Right renal pelvis (tissue), 4 donors: ENCODE measurements around the gene VSNL1. TPM values are rescaled to one million over a fixed set of nuclear protein-coding genes. Genes with fewer than 3 reads are reported as not detected.

Experiments used
- DNase-seq, 4 donors: peaks; one replicate each; pipeline ENCODE4 v3.0.0-alpha.2; 2013; ENCODE audit warnings: low read depth in 4 of 4, low spot score in 3 of 4, missing footprints in 1 of 4
- polyA plus RNA-seq, 4 donors: library from polyadenylated mRNA; unstranded; fragments of 120-200 nt; gene quantifications; one replicate each; pipeline ENCODE4 v1.2.1, GENCODE V29; 2013; ENCODE audit not compliant: insufficient read length in 4 of 4

The VSNL1 gene
- polyA plus RNA-seq, 4 donors, result 3.3 to 4.9 (median 4.2) TPM

- no peak for DNase-seq
Measured at GRCh38 chr2:17606851-17607250, 66.4 kb downstream of the VSNL1 start.

- no peak for DNase-seq
Measured at GRCh38 chr2:17607379-17607778, 66.9 kb downstream of the VSNL1 start.

- DNase-seq, result no peak
Measured at GRCh38 chr2:17608251-17608650, 67.8 kb downstream of the VSNL1 start.

DNA sequence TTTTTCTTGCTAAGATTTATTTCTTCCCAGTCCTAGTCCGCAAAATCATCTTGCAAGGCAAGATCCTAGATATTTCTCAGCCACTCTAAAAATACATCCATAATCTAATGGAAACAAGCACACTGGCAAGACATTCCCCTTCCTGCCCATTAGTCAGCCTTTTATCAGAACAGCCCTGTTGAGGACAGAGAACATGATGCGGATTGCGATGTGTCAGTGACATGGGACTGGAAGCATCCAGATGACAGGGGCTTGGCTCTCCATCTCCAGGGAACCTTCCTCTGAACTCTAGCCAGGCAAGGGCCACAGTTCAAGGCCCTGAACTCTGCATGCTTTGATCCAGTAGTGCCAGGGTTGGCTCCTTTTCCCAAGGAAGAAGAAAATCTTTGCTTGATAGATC is 70.0 kb downstream of the VSNL1 start:
- DNase-seq, result no peak

DNA sequence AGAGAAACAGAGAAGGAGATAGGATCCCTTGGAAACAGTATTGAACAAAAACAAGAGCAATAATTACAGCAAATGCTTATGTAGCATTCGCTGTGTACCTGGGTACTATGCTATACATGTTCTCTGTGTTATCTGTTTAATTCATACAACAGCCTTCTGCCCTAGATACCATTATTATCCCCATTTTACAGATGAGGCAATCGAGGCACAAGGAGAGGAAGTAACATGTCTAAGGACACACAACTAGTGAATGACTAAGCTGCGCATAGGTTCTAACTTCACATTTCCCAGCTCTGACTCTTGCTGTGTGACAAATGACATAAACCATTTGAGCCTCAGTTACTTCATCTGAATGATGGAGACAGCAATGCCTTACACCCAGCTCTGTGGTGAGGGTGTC is 70.5 kb downstream of the VSNL1 start:
- no peak for DNase-seq

GRCh38 chr2:17614174-17614930 is 73.9 kb downstream of the VSNL1 start:
- DNase-seq, result no peak

GRCh38 chr2:17615147-17615546 is 74.7 kb downstream of the VSNL1 start:
- DNase-seq, result no peak

GRCh38 chr2:17615728-17616351 is 75.3 kb downstream of the VSNL1 start:
- DNase-seq, result no peak

- no peak for DNase-seq
Measured at GRCh38 chr2:17616405-17616804, 75.9 kb downstream of the VSNL1 start.

DNA sequence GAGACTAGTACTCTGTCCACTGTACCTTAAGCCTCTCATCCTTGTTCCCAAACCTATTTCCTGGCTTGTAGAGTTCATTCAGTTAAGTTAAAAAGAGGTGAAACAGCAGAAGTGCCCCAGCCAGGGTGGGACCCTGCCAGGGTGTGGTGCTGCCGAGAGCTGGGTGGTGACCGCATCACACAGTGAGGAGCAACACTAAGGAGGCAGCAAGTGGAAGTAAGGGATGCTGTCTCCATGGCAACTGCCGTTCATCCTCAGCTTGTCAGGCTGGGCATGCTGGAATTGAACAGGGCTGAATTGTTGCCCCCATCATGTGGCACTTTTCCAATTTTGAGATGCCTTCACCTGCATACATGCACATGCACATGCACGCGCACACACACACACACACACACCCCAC is 77.0 kb downstream of the VSNL1 start:
- no peak for DNase-seq

GRCh38 chr2:17617955-17618354 is 77.5 kb downstream of the VSNL1 start:
- no peak for DNase-seq

GRCh38 chr2:17620280-17620679 is 79.8 kb downstream of the VSNL1 start:
- no peak for DNase-seq

GRCh38 chr2:17620841-17621240 is 80.3 kb downstream of the VSNL1 start:
- no peak for DNase-seq

DNA sequence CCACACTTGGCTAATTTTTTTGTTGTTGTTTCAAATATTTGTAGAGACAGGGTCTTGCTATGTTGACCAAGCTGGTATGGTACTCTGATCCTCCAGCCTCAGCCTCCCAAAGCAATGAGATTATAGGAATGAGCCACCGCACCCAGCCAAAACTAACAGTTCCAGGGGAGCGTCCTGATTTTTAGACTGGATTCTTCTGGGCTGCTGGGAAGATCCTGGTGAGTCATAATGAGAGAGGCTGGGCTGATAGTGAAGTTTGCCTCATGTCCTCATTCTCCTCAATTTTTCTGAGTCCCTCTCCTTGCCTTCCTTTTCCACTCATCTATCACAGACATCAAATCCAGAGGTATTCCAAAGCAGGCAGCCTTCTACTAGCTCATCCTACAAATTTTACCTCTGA is 81.3 kb downstream of the VSNL1 start:
- no peak for DNase-seq

DNA sequence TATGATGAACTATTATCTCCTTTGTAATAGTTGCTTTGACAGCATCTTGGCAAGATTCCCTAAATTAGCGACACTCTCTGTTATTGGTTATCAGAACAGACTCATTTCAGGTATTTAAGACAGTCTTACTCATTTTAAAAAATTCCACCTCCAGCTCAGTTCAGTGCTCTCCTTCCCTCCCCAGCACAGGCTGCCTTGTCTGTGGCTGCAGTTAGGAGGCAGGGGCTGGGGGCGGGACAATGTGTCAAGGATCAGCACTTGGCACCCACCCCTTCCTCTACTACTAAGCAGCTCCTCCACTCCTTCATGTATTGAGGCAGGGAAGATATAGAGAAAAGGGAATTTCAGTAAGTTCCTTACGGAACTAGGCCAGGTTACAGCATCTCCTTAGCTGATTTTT is 85.0 kb downstream of the VSNL1 start:
- DNase-seq, result no peak

DNA sequence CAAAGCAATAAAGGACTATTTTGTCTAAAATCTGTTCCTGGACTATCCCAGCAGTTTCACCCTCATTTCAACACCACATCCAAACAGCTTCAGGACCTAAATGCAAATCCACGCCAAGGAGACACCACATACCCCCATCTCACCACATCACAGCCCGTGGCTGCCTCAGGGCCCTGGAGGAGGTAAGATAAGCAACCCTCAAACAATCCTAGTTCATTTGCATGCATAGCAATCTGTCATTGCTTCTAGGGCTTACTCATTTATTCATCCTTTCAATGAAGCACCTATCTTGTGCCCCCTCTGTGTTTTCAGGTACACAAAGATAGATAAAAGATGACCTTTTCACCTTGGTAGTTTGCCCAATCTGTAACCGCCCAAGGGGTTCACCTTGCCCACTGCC is 86.5 kb downstream of the VSNL1 start:
- no peak for DNase-seq

DNA sequence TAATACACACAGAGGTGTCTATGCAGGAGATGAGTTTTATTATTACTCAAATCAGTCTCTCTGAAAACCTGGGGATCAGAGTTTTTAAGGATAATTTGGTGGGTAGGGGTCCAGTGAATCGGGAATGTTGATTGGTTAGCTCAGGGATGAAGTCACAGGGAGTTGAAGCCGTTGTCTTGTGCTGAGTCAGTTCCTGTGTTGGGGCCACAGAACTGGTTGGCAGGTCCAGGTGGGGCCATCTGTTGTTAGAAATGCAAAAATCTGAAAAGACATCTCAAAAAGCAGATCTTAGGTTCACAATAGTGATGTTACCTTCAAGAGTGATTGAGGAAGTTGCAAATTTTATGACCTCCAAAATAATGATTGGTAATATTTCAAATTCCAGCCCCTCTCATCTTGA is 86.9 kb downstream of the VSNL1 start:
- no peak for DNase-seq

DNA sequence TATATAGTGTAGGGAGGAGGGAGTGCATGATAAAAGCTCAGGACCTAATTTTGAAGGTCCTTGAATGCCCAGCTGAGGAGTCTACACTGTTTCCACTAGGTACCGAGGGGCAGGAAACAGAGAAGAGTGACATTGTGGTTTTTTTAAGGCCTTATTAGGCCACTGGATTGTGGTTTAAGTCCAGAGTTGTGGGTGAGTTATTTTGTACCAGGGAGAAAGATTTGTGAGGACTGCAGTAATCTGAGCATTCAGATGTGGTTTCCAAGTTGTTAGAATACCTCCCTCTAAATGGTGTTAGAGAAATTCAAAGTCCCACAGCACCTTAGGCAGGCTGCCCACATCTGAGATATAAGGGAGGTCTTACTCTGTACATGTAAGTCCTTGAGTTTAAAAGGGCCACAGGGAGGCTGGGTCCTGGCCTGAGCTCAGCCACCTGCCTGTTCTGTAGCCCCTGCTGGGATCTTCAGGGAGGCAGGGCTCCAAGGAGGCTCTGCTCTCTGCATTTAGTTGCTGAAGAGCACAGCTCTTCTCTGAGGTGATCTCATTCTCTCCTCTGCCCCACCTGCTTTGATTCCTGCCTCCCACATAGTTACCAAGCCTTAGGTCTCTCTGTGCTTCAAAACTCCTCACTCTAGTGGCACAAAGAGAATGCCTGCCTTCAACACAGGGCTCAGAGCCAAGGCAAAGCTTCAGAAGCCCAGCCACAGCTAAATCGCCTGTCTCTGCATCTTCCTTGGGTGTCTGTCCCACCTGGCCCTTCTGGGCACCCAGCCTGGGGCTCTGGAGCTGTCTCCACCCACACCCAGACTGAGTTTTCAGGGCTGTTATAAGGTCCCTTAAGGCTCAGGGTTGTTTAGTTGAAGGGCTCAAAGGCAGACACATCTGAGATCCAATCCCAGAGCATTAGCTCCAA is 88.1 kb downstream of the VSNL1 start:
- no peak for DNase-seq

GRCh38 chr2:17630089-17630488 is 89.6 kb downstream of the VSNL1 start:
- DNase-seq, result no peak

- DNase-seq, result no peak
Measured at GRCh38 chr2:17634997-17635396, 94.5 kb downstream of the VSNL1 start.

GRCh38 chr2:17636257-17636656 is 95.8 kb downstream of the VSNL1 start:
- DNase-seq, result no peak
